NK-92 (cell line): ENCODE data around the gene FXR1.
A peak's percentile ranks its signal among the peaks of the same experiment; 100 is the strongest.
"Not testable (repeated sequence)": the region's sequence is repeated elsewhere in the genome, so short reads cannot be mapped to it uniquely, and the experiment has no call there.

Experiments
- DNase-seq: peaks from one replicate; lab custom pipeline; 2025; ENCODE audit not compliant: unreplicated experiment; lab: John Stamatoyannopoulos, UW

Gene FXR1

DNA sequence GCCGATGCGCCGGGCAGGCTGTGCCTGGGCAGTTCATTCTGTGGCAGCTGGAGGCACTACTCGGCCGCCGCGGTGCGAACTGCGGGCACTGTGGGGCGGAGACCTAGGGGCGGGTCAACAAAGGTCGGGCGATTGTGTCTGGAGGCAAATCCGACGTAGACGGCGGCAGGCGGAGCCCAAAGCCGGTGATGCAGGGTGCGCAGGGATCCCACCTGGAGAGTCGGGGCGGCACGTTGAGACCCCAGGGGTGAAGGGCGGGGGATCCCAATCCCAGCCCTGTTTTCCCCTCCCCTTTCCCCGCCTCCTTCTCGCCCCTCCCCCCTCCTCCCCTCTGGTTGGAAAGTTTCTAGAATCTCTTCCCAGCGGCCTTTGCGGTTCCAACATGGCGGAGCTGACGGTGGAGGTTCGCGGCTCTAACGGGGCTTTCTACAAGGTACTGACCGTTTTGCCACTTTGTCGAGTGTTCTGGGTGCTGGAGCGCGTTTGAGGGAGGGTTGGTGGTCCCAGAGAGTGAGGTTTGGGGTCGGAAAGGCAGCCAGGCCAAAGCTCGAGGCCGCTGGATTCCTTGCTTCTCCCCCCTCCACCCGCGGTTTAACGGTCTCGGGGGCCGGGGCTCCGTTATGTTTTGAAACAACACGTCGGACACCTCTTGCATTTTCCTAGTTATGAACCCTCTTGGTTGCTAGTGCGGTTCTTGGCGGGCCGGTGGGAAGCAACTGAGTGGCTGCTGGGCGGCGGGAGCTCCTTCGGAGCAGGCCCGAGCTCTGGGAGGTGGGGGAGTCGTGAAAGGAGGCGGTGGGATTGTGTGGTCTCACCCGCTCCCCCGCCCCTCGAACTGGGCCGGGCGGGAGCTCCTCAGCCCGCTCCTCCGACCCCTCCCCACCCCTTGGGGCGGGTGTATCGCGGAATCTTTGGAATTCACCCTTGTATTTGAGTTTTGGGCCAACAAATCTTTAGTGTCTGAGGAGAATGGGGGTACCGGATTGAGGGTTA lies at the start of gene FXR1:
Gene FXR1, plus strand, starts transcription at position 367 of the 993 bp plus-strand sequence. Its CDS starts 16 bp downstream, at position 383.
- peak; percentile 34 for DNase-seq

DNA sequence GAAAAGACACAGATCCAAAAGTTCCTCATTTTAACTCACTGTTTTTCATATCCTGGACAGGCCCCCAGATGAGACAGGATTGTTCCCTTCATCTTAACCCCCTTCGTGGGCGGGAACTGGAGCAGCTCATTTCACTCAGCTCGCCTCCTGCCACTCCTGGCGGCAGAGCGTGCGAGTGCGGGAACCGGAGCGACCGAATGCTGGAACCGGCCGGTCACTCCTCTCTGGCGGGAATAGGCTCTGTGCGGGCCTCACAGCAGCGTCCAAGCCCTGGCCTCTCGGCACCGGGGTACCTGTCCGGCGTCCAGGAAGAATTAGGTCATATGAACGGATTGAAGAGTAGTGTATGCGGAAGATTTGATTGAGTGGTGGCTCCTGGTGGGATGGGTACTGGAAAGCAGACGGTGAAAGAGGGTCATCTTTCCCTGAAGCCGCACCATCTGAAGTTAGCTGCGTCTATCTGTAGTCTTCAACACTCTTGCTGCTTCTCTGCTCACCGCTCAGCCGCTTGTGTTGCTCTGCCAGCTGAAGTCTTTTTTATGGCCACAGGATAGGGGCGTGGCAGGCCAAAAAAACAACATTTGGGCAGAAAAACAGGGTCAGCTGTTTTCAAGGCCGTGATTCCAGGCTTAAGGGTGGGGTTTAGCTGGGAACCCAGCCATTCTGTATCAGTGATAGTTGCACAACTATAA lies 42.3 kb upstream of the FXR1 start:
- no peak for DNase-seq

DNA sequence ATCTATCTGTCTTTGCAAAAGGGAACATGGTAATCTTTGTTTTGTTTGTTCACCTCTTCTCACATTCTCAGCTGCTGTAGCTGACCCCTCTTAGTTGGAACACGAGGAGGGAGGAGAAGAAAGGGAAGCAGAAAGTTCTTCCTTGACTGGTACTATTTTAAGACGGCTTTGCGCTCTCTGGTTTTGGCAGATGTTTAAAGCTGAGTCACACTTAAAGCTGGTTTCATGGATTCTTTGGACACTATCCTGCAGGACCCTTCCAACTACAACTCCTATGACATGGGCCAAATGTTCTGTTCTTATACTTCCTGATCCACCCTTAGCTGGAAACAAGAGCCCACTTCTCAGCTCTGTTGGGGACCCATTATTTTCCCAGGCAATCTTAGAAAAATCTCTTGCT lies 40.6 kb upstream of the FXR1 start:
- DNase-seq, result no peak

DNA sequence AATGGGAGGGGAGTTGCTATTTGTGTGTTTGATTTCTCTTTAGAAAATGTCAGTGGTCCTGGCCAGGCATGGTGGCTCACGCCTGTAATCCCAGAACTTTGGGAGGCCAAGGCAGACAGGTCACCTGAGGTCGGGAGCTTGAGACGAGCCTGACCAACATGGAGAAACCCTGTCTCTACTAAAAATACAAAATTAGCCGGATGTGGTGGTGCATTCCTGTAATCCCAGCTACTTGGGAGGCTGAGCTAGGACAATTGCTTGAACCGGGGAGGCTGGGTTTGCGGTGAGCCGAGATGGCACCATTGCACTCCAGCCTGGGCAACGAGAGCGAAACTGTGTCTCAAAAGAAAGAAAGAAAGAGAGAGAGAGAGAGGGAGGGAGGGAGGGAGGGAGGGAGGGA lies 40.0 kb upstream of the FXR1 start:
- DNase-seq, result not testable (repeated sequence)

DNA sequence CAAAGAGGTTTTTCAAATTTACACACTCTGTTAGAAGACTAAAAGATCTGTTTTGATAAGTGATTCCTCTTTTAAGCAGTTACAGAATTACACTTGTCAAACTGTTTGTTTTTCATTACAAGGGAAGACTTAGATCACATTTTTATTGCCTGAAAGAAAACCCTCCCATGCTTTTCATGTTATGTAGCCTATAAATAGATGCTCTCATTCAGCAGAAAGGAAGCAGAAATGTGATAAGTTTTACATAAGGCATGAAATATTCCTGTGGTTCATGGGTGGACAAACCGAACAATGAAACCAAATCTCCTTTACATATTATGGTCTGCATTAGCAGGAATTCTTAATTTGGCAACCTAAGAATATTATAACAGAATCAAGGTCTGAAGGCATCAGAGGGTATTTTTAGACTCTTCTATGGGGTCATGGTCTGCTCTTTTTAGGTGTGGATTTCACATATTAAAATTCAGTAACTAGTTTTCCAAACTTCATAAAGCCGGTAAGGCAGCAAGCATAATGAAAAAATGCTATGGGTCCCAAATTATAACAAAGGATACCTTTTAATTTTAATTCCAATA lies 37.3 kb upstream of the FXR1 start:
- DNase-seq, result no peak

DNA sequence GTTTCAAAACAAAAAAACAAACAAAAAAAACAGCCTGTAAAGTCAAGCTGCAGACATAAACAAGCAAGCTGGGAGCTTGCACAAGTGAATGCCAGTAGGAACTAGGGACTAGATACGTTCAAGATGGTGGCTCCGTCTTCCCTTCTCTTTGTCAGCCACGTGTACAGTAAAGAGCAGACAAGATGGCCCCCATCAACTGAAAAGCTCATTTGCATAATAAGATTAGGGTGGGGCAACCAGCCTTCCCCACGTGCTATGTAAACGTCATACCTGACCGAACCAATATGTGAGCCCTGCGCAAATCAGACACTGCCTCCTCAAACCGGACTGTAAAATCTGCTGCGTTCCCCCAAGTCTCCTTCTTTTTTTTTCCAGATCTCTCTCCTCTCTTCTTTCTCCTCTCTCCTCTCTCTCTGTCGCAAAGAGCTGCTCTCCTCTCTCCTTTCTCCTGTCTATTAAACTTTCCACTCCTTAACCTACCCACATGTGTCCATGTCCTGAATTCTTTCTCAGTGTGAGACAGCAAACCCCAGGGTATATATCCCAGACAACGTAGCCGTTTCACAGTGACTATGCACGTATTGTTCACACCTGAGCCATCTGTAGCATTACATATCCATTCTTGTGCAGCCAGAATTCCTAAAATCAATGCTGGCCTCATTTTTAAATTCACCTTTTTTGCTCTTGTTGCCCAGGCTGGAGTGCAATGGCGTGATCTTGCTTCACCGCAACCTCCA lies 31.2 kb upstream of the FXR1 start:
- DNase-seq, result no peak

DNA sequence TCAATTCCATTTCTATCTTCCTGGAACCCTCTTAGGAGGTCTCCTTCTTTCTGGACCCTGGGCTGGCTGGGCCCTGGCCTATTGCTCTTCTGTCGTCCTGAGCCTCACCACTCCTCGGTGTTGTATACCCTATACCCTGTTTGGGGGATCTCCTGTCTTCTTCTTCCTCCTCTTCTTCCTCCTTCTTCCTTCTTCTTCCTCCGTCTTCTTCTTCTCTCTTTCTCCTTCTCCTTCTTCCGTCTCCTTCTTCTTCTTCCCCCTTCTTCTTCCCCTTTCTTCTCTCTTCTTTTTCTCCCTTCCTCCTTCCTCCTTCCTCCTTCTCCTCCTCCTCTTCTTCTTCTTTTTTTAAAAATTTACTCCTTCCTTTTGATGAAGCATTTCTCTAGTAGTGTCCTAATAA lies 30.4 kb upstream of the FXR1 start:
- DNase-seq, result no peak

DNA sequence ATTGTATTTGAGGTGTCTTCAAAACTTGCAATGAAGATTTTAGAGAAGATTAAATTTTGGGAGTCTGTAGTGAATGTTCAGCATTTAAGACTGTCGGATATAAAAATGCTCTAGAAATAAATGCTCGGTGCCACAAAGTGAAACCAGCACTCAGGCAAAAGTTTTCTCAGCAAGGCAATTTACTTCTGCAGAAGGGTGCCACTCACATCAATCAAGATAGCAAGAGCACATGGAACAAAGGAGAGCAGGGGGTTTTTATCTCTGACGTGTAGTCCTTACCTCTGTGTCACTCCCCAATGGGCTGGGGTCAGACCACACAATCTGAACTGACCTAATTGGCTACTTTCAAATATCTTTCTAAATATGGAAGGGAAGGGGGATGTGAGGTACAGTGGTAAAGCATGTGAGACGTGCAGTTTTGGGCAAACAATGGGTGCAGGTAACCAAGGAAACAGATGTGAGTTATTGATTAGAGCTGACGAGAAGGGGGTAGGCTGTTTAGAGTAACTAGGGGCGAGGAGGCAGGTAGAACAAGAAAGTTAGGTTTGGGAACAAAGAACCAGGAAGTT lies 23.4 kb upstream of the FXR1 start:
- no peak for DNase-seq

DNA sequence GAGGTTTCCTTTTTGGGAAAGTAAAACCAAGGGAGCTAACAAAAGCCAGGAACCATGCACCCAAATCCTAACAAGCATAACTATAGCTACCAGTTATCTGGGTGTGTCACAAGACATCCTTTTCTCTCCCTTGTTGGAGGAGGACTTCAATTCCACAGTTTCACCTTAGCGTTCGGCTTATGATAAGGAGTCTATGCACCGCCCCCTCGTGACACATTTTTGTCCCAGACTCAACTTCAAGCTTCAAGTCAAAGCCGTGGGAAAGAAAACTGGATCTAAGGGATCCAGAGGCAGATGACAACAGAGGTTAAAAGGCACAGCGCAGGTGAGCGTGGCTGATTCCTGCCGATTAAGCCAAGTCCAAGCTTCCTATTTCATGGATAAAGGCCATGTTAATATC lies 13.9 kb upstream of the FXR1 start:
- DNase-seq, result no peak

DNA sequence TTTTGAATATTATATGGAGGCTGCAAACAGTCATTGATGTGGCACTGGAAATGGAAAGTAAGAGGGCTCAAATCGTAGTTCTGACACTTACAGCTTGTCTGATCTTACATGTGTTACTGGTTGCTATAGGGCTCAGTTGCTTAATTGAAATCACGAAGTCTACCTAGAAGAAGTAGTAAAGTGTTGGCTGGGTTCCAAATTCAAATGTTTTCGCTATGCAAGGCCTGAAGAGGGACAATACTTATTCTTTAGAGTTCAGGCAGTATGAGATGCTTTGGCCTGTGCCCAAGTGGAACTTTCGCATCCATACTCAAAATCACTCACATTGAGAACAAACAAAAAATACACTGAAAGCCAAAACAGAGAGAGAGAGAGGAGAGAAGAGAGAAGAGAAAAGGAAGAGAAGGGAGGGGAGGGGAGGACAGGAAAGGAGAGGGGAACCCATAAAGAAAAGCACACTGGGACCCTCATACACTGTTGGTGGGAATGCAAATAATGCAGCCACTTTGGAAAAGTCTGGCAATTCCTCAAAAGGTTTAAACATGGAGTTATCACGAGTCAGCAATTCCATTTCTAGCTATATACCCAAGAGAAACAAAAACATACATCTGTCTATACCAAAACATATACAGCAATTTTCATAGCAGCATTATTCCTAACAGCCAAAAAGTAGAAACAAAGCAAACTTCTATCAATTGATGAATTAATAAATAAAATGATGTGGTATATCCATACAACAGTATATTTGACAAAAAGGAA lies 2.9 kb upstream of the FXR1 start:
- DNase-seq, result no peak

DNA sequence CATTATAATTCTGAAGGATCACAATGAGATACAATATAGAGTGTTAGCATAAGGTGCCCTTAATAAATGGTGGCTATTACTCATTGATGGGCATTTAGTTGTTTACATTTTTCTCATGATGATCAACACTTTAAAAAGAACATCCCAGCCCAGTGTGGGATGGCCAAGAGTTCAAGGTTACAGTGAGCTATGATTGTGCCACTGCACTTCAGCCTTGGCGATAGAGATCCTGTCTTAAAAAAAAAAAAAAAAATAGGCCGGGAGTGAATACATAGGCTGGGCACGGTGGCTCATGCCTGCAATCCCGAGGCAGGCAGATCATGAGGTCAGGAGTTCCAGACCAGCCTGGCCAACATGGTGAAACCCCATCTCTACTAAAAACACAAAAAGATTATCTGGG lies 1.6 kb upstream of the FXR1 start:
- DNase-seq, result no peak

DNA sequence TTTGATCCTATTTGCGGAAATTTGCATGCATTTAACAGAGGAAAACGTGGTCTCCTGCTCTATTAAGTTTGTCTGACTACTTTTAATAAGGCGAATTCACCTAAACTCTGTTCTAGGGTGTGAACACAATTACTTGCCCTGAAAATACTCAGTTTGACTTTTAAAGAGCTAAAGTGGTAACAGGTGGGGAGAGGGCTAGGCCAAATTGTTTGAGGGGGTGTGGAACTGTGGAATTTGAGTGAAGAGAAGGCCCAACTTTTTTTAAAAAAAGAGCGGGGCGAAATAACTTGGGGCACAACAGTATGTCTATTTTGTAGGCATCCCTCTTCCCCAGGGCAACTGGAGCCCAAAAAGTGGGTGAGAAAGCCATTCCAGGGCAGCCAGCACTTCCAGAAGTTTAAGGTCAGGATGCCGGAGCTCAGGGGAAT lies 580 bp upstream of the FXR1 start:
- no peak for DNase-seq

DNA sequence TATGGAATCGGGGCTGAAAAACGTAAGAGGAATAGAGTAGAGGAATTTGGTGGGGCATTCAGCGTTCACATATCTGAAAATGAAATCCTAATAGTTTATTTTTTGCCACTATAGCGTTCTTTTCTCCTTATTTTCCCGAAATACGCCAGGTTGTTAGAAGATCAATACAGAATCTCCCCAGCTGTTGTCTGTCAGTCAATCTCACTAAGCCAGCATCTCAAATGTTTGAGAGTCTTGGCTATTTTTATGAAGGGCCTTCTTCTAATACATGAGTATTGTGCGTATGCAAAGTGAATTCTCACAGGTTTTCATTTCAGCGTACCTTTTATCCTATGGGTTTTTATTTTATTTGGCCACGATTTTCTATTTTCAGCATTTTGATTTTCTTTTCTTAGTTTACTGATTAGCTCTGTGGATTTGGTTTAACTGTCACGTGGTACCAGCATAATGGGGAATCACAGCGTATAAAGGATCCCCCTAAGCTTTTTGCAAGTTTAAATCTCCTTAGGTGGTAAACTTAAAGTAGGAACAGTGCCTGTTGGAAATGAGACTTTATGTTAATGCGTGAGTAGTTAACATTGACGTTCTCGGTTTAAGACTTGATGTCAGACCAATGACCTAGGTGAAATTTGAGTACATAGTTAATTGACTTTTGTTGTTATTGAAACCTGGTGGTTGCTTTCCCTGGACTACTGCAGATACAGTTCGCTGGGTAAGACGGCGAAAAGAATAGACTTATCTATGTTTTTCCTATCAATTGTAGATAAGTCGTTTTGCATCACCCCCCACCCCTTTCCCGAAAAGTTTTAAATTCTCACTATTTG lies 1.3 kb downstream of the FXR1 start:
- DNase-seq, result no peak

DNA sequence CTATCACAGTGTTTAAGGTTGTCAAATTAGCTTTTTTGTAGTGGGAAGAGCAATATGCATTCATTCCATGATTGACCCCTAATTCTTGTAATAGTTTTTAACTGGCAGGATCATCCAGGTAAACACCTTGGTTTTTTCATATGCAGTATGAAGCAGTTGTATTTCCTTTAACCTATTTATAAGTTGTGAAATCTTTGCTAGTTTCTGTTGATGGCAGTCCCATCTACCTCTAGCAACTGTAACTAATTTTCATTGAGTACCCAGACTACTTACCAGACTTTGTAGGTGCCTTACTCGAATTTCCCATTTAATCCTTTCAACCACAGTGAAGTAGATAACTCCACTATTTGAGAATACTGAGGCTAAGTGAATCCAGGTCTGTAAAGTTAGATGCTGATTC lies 6.1 kb downstream of the FXR1 start:
- DNase-seq, result no peak

DNA sequence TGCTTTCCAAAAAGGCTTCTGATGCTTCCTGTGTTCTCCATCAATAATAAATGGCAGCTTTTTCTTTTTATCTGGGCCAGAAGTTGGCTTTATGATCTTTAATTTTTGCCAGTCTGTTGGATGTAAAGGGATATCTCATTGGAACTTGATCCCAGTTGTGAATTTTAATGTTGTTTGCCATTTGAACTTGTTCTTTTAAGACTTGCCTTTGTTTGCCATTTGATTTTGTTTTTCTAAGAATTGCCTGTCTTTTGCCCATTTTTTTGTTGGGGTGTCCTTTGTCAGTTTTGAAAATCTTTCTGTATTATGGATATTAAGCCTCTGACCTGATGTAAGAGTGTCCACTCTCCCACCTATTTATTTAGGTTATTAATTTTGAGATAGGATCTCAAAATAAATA lies 9.8 kb downstream of the FXR1 start:
- no peak for DNase-seq

DNA sequence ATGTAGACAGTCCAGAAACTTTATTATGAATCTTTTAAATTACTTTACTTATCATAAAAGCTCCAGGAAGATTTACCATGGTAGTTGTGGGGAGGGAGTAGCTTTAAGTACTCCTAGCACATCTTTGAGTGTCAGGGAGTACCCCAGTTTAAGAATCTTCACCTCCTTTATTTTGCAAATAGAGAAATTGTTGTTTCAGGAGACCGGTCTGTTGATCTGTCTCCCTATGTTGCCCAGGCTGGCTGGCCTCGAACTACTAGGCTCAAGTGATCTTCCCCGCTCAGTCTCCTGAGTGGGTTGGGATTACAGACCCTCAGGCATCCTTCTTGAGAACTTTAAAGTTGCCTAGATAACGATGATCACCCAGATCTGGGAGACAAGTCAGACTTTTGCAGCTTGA lies 11.1 kb downstream of the FXR1 start:
- no peak for DNase-seq

DNA sequence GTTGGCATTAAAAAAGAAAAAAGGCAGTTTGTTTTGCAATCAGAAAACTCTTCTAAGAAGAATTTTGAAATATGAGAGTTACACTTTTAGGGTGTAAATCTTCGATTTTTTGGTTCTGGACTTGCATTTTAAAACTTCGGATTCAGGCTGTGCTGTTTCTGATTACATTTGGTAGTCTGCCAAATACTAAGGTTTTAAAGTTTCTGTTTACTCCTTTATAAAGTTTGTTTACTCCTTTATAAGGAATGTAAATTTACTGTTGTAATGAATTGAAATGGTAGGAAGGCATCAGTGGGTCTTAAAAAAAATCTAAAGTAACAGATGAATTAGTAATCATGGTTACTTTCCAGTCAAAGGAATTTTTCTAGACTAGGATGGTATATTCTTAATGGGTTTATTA lies 14.1 kb downstream of the FXR1 start:
- no peak for DNase-seq

DNA sequence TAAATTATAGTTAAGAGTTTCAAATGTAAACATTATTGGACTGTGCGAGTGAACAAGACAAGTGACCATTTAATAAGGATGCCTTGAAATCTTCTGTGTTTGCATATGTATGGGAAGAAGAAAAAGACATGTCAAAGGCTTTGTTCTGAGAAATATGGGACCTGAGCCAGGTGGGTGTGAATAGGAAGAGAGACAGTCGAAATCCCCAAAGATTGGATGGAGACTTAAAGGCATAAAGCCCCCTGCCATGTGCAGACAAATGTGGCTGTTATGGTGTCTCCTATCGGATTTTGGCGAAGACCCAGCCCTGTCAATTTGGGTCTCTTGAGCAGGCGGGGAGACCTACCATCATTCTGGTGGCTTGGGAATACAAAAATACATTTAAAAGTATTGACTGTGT lies 16.9 kb downstream of the FXR1 start:
- DNase-seq, result no peak

DNA sequence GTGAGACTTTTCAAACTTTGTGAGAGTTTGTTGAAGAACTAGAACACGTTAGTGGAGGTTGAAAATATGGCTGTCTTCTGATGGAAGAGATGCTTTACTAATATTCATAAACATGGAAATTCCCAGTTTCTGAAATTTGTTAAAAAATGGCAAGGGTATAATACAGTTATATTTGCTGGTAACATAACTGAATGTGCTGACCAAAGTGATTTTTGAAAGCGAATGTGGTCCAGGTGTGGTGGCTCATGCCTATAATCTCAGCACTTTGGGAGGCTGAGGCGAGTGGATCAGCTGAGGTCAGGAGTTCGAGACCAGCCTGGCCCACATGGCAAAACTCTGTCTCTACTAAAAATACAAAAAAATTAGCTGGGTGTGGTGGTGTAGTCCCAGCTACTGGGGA lies 18.1 kb downstream of the FXR1 start:
- DNase-seq, result no peak
